Tibial nerve (tissue), 4 donors: ENCODE measurements around the gene MAGI2. TPM values are rescaled to one million over a fixed set of nuclear protein-coding genes. Genes with fewer than 3 reads are reported as not detected.

ENCODE experiments used
- DNase-seq, 2 donors: peaks; one replicate each; pipeline ENCODE4 v3.0.0-alpha.2; 2019; ENCODE audit warnings: low spot score in 2 of 2
- H3K27ac ChIP-seq, 4 donors: fragments of 200-600 bp; sonication (generic) in 3 of 4; one replicate each; pipeline ENCODE4 v1.5.1; 2017 to 2019; ENCODE audit warnings: mild to moderate bottlenecking in 1 of 4
- H3K27me3 ChIP-seq, 2 donors: fragments of 200-600 bp; sonication (generic) in 1 of 2; one replicate each; pipeline versions ENCODE4 v1.5.1 to v1.6.0; 2017 to 2019
- H3K36me3 ChIP-seq, 3 donors: fragments of 200-600 bp; sonication (generic); one replicate each; pipeline ENCODE4 v1.5.1; 2018 to 2019
- H3K4me1 ChIP-seq, 4 donors: fragments of 200-600 bp; sonication (generic) in 3 of 4; one replicate each; pipeline ENCODE4 v1.5.1; 2017 to 2019
- H3K4me3 ChIP-seq, 4 donors: fragments of 200-600 bp; sonication (generic) in 3 of 4; one replicate each; pipeline ENCODE4 v1.5.1; 2017 to 2019; ENCODE audit warnings: mild to moderate bottlenecking in 1 of 4, moderate library complexity in 1 of 4
- H3K9me3 ChIP-seq, 4 donors: fragments of 200-600 bp; sonication (generic) in 3 of 4; one replicate each; pipeline ENCODE4 v1.5.1; 2017 to 2019
- CTCF ChIP-seq, 5 experiments: fragments of 200-600 bp in 3 of 5; fragments of 450-650 bp in 2 of 5; sonication (generic) in 3 of 5; IDR thresholded peaks; one replicate each; pipeline ENCODE4 v1.5.1; 2016 to 2019; ENCODE audit warnings: antibody characterized with exemption in 5 of 5, mild to moderate bottlenecking in 3 of 5, moderate library complexity in 2 of 5
- EP300 ChIP-seq, 2 donors: sonication (generic); formaldehyde crosslinking; IDR thresholded peaks; one replicate each; pipeline ENCODE4 v1.6.1; 2017; ENCODE audit warnings: antibody characterized with exemption in 2 of 2, mild to moderate bottlenecking in 1 of 2
- POLR2A ChIP-seq, 2 donors: fragments of 450-650 bp; IDR thresholded peaks; one replicate each; pipeline ENCODE4 v1.6.1; 2017; ENCODE audit warnings: antibody characterized with exemption in 2 of 2, mild to moderate bottlenecking in 2 of 2, moderate library complexity in 2 of 2
- WGBS, 2 donors: methylation state at CpG; one replicate each; pipeline ENCODE4 v1.1.5; 2018; 5-methylcytosine and 5-hydroxymethylcytosine counted together
- total RNA-seq, 4 donors: library from RNA; depleted of rRNA; stranded (reverse); fragments of >200 nt; gene quantifications; one replicate each; pipeline ENCODE4 v1.1.0, GENCODE V29; 2016

The MAGI2 gene
- total RNA-seq, 4 donors from 2014 or later, result 33.6 to 58.2 (median 55.6) TPM

DNA sequence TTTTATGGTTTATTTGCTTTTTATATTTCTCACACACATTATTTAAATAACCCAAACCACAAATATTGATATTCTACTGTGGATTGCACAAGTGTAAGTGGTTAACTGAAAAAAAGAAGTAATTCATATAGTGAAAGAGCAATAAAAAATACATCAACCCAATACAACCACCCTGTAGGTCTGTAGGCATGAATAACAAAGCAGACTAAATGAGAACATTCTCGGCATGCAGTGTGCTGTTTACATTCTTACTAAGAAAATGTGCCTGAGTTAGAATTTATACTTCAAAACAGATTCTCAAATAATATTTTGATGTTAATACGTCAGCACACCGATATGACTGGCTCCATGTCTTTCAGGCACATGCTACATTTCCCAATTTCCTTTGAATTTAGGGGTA, 660.8 kb downstream of the MAGI2 start:
- 65 to 67% methylated on average over 3 of the region's 3 CpGs for WGBS, 2 donors
- no peak overlapping the region for H3K4me3 ChIP-seq

GRCh38 chr7:78792006-78792405, 661.5 kb downstream of the MAGI2 start:
- no peak for DNase-seq
- TF ChIP-seq CTCF (IDR thresholded peaks at IDR 0.05), result no peak
- no peak for TF ChIP-seq EP300 (IDR thresholded peaks at IDR 0.05)
- TF ChIP-seq POLR2A (IDR thresholded peaks at IDR 0.05), result no peak
- no peaks in the 10 kb centered on the region for H3K27me3 ChIP-seq
- H3K4me1 ChIP-seq, result no peaks in the 10 kb centered on the region
- WGBS, 2 donors, result 66 to 72% methylated on average over 6 of the region's 6 CpGs
- H3K9me3 ChIP-seq, result peaks cover 0 to 16% (median 6%) of the 10 kb centered on the region in 4 donors
- no peaks in the 10 kb centered on the region for H3K36me3 ChIP-seq
- no peak overlapping the region for H3K27ac ChIP-seq
- no peak overlapping the region for H3K4me3 ChIP-seq

More for the DNA sequence above, 660.8 kb downstream of the MAGI2 start:
- no peak overlapping the region for H3K27ac ChIP-seq
- H3K36me3 ChIP-seq, result no peaks in the 10 kb centered on the region
- no peaks in the 10 kb centered on the region for H3K27me3 ChIP-seq
- DNase-seq, result no peak
- H3K9me3 ChIP-seq, result peaks cover 0 to 16% (median 6%) of the 10 kb centered on the region in 4 donors
- no peaks in the 10 kb centered on the region for H3K4me1 ChIP-seq
- no peak for TF ChIP-seq POLR2A (IDR thresholded peaks at IDR 0.05)
- TF ChIP-seq EP300 (IDR thresholded peaks at IDR 0.05), result no peak
- no peak for TF ChIP-seq CTCF (IDR thresholded peaks at IDR 0.05)

- DNase-seq, result no peak
- H3K27me3 ChIP-seq, result no peaks in the 10 kb centered on the region
- no peaks in the 10 kb centered on the region for H3K36me3 ChIP-seq
- 46 to 74% methylated on average over 2 of the region's 2 CpGs for WGBS, 2 donors
- H3K27ac ChIP-seq, result no peak overlapping the region
- TF ChIP-seq POLR2A (IDR thresholded peaks at IDR 0.05) (no peak), CTCF (IDR thresholded peaks at IDR 0.05) (no peak), EP300 (IDR thresholded peaks at IDR 0.05) (no peak)
- no peak overlapping the region for H3K4me3 ChIP-seq
- H3K9me3 ChIP-seq, result no peaks in the 10 kb centered on the region
- no peaks in the 10 kb centered on the region for H3K4me1 ChIP-seq
These were observed 665.0 kb downstream of the MAGI2 start for GRCh38 chr7:78788464-78788863.

DNA sequence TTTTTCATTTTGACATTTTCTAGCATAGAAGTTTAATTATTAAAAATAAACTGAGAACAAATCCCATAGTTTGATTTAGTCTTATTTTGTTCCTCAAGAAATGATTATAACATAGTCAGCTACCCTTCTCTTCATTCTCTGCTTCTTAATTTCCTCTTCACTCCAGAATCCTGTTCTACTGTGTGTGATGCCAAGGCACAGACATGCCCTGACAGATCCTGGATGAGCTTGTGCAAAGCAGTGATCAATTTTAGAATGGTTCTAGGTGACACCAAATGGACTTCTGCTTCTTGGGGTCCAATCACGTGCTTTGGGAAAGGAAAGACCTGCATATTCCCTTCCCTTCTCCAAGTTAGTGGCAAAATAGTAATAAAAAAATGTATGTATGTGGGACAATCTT, 665.6 kb downstream of the MAGI2 start:
- WGBS, 2 donors, result 90 to 94% methylated on average over 1 of the region's 1 CpG
- no peaks in the 10 kb centered on the region for H3K36me3 ChIP-seq
- H3K9me3 ChIP-seq, result no peaks in the 10 kb centered on the region
- DNase-seq, result no peak
- no peak overlapping the region for H3K27ac ChIP-seq
- H3K27me3 ChIP-seq, result no peaks in the 10 kb centered on the region
- TF ChIP-seq POLR2A (IDR thresholded peaks at IDR 0.05) (no peak), CTCF (IDR thresholded peaks at IDR 0.05) (no peak), EP300 (IDR thresholded peaks at IDR 0.05) (no peak)
- H3K4me1 ChIP-seq, result no peaks in the 10 kb centered on the region
- H3K4me3 ChIP-seq, result no peak overlapping the region

DNA sequence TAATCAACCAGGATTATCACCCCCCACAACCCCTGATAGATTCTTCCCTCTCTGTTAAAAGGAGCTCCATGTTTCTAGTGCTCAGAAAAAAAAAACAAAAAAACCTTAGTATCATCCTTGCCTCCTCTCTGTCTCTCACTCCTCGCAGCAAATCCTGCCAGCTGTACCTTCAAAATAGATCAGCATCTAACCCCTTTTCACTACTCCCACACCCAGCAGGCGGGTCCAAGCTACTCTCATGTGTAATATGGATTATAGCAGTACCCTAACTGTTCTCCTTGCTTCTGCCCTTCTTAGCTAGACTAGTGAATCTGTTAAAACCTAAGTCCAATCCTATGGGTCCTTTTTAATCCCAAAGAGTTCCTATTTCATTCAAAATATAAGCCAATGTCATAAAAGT, 667.4 kb downstream of the MAGI2 start:
- WGBS, 2 donors, result 85 to 89% methylated on average over 2 of the region's 2 CpGs
- Histone ChIP-seq H3K36me3 (no peaks in the 10 kb centered on the region), H3K9me3 (no peaks in the 10 kb centered on the region), H3K27ac (no peak overlapping the region), H3K4me3 (no peak overlapping the region), H3K4me1 (no peaks in the 10 kb centered on the region), H3K27me3 (no peaks in the 10 kb centered on the region)
- TF ChIP-seq POLR2A (IDR thresholded peaks at IDR 0.05) (no peak), EP300 (IDR thresholded peaks at IDR 0.05) (no peak), CTCF (IDR thresholded peaks at IDR 0.05) (no peak)
- DNase-seq, result no peak
